Hepatic stellate cell (primary cell): ENCODE data around the gene SNX27.
"Not testable (repeated sequence)": the region's sequence is repeated elsewhere in the genome, so short reads cannot be mapped to it uniquely, and the experiment has no call there.

Experiments
- DNase-seq: peaks from one replicate; pipeline ENCODE4 v3.0.0; 2011; ENCODE audit warnings: low spot score

The SNX27 gene

DNA sequence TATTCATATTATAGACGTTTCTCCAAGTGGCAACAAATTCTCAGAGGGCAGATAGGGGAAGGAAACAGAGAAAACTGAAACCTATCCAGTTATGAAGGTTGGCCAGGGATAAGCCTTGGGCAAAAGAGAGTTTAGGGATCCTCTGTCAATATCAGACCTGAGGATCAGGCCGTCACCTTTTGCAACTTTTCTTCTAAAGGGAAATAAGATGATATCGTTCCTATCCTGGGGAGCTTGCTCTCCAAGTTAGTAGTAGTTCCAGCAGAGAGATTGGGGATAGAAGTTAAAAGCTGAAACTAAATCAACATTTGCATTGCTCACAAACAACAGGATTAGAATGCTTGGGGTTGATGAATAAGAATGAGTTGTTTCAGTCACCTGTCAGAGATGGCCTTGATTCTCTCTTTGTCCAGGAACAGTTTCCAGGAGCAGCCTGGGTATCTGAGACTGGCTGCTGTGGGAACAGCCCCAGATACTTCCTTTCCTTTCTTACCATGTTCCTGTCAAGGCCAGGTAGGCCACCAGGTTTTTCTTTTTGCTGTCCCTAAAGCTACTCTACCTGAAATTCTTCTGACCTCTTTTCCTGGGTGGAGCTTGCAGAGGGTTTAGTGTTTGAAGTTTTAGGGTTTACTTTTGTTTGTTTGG, 112.0 kb downstream of the SNX27 start:
- DNase-seq = no peak

GRCh38 chr1:151728151-151729054, 116.6 kb downstream of the SNX27 start:
- DNase-seq = no peak

DNA sequence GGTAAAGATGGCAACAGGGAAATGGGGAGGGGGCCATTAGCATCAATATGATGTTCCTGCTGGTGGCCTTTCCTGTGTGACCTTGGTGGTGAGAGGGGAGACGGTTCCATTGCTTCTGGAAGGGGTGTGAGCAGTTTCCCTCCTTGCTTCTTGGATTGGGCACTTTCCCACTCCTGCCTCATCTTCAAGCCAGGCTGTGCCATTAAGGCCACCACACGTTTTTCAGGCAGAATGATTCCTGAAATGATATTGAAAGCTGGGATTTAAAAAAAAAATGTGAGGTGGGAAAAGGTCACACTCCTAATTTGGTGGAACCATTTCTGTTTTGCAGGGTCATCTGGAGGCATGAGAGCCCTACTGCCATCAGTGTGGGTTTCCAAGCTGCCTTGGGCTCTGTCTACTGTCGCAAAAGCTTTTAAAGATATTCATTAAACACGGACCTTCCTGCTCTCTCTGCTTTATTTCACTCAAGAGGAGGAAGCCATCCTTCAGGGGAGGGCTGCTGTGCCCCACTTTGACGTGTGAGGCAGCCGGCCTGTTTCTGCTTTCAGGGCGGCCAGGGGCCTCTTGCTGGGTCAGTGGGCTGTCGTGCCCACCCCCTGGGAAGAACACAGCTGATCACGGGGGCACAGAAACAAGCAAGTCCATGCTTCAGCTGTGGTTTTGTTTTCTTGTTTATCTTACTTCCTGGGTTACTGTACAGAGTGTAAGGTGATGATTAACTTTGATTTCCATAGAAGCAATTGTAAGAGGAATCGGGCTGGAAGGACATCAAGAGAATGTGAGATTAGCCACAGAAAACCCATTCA, 117.5 kb downstream of the SNX27 start:
- no peak for DNase-seq

DNA sequence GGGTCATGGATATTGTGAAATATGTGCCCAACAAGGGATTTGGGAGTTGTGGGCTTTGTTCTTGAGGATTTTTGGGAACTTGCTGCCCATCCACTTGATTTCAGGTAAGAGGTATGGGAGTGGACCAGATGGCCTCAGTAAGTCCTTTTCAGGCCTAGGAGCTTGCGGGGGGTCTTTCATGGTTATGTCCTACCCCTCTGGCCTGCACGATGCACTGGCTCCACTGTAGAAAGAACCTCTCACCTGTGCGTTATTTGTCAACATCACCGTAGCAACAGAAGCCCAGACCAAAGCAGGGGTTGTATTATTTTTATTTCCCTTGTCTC, 118.1 kb downstream of the SNX27 start:
- no peak for DNase-seq

- DNase-seq = no peak
Observed at GRCh38 chr1:151733126-151733525, 121.3 kb downstream of the SNX27 start.

DNA sequence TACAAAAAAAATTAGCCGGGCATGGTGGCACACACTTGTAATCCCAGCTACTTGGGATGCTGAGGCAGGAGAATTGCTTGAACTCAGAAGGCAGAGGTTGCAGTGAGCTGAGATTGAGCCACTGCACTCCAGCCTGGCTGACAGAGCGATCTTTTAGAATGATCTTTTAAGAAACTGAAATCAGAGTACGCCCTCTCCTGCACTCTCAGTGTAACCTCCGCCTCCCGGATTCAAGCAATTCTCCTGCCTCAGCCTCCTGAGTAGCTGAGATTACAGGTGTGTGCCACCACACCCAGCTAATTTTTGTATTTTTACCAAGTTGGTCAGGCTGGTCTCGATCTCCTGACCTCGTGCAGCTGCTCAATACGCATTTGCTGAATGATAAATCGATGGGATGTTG, 122.1 kb downstream of the SNX27 start:
- DNase-seq = not testable (repeated sequence)

DNA sequence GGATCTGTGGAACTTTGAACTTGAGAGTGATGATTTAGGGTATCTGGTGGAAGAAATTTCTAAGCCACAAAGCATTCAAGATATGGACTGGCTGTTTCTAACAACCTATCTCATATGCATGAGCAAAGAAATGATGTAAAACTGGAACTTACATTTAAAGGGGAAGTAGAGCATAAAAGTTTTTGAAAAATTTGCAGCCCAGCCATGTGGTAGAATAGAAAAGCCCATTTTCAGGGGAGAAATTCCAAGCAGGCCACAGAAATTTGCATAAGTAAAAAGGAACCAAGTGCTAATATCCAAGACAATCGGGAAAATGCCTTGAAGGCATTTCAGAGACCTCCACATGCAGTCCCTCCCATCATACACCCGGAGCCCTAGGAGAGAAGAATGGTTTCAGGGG, 125.2 kb downstream of the SNX27 start:
- DNase-seq = no peak

GRCh38 chr1:151737479-151737878, 125.6 kb downstream of the SNX27 start:
- DNase-seq = no peak

DNA sequence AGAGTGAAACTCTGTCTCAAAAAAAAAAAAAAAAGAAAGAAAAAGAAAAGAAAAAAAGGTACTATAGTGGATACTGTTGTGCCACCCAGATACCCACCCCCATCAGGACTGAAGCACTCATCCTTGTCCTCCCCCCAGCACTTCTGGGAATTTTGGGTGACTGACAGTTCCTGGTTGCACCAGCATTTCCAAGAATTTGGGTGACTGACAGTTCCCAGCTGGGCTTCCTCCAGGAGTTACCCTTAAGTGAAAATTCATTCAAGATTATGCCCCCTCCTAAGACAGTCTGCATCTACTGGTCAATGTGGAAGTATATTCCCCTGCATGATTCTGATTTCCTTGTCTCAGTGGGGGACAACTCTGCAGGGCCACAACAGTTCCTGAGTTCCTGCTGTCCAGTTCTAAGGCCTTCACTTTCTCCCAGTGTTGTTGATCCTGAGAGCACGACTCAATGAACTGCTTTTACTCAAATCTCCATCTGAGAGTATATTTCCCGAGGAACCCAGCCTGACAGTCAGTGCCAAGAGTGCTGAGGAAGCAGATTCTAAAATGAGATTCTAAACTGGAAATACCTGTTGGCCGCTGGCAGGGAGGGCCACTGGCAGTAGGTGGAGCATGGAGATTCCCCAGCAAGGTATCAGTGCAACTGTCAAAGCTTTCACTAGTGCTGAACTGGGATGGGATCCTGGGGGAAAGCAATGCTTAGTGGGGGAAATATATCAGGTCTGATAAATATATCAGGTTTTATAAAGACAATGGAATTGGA, 127.9 kb downstream of the SNX27 start:
- no peak for DNase-seq

DNA sequence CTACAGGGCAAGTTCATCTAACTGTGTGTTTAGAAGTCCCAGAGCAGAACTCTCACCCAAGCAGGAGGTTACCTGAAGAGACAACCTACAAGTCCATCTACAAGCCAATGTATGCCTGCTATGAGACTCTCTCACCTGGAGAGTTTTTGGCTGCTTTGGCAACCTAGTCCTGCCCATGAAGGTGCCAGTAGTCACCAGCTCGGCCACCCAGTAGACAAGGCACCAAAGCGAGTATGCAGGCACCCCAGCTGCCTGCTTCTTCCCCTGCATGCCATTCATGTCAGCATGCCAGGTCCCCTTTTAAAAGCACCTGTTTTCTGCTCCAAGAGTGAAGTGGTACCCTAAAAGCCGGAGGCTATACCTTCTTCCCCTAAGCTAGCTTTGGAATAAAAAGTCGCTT, 129.7 kb downstream of the SNX27 start:
- DNase-seq = no peak
